Testis (tissue), 2 donors: ENCODE measurements around the gene EXOC6.

Experiments
- POLR2A ChIP-seq: fragments of 450-650 bp; IDR thresholded peaks from one replicate; pipeline ENCODE4 v1.6.1; 2017; ENCODE audit warnings: antibody characterized with exemption, mild to moderate bottlenecking, moderate library complexity
- TF ChIP-seq, protein P1 (sequence below), 3 experiments: fragments of 450-650 bp in 2 of 3; fragments of 200-600 bp in 1 of 3; sonication (generic) in 1 of 3; IDR thresholded peaks; one replicate each; pipeline ENCODE4 v1.5.1; 2016 to 2019; ENCODE audit warnings: antibody characterized with exemption in 3 of 3, mild to moderate bottlenecking in 2 of 3, moderate library complexity in 1 of 3

- TF ChIP-seq, protein P1, sequence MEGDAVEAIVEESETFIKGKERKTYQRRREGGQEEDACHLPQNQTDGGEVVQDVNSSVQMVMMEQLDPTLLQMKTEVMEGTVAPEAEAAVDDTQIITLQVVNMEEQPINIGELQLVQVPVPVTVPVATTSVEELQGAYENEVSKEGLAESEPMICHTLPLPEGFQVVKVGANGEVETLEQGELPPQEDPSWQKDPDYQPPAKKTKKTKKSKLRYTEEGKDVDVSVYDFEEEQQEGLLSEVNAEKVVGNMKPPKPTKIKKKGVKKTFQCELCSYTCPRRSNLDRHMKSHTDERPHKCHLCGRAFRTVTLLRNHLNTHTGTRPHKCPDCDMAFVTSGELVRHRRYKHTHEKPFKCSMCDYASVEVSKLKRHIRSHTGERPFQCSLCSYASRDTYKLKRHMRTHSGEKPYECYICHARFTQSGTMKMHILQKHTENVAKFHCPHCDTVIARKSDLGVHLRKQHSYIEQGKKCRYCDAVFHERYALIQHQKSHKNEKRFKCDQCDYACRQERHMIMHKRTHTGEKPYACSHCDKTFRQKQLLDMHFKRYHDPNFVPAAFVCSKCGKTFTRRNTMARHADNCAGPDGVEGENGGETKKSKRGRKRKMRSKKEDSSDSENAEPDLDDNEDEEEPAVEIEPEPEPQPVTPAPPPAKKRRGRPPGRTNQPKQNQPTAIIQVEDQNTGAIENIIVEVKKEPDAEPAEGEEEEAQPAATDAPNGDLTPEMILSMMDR (IDR thresholded peaks at IDR 0.05): no peak
- no peak for TF ChIP-seq POLR2A
Measured at GRCh38 chr10:92822060-92822634, 26.2 kb upstream of the EXOC6 start.
